H1 (cell line): ENCODE data around the gene PLCH2. TPM values are rescaled to one million over a fixed set of nuclear protein-coding genes. Genes with fewer than 3 reads are reported as not detected.

ENCODE experiments used
- polyA plus RNA-seq, 7 experiments: library from polyadenylated mRNA; depleted of rRNA in 3 of 7; stranded (reverse) in 5 of 7; unstranded in 2 of 7; fragments of >200 nt in 5 of 7; fragments of 200-250 nt in 2 of 7; gene quantifications; 1 replicate in 5 of 7; 2 replicates in 1 of 7; 4 replicates in 1 of 7; pipeline versions ENCODE4 v1.2.1 to v1.2.3, GENCODE V29; 2011 to 2013; ENCODE audit warnings: missing spikeins in 2 of 7, mixed read lengths in 2 of 7
- total RNA-seq: library from RNA; stranded (reverse); fragmentation: NEBNext Ultra II Directional; extraction: Animal tissue kit (Norgen Biotek cat#: 25700); gene quantifications from 2 replicates; pipeline ENCODE4 v1.2.1, GENCODE V29; 2021
- TF ChIP-seq, protein P1 (sequence below): fragments of 300-600 bp; sonication (generic); IDR thresholded peaks from 2 replicates; pipeline ENCODE4 v1.7.1; 2012; ENCODE audit warnings: low read length, moderate library complexity, mild to moderate bottlenecking, inconsistent platforms; ENCODE audit not compliant: insufficient replicate concordance

Gene PLCH2
- total and polyA plus RNA-seq, 2 of the 8 experiments (the other 6 are each of a cell fraction or from before 2014, with no cell fraction given) = 0.14 to 0.19 TPM

DNA sequence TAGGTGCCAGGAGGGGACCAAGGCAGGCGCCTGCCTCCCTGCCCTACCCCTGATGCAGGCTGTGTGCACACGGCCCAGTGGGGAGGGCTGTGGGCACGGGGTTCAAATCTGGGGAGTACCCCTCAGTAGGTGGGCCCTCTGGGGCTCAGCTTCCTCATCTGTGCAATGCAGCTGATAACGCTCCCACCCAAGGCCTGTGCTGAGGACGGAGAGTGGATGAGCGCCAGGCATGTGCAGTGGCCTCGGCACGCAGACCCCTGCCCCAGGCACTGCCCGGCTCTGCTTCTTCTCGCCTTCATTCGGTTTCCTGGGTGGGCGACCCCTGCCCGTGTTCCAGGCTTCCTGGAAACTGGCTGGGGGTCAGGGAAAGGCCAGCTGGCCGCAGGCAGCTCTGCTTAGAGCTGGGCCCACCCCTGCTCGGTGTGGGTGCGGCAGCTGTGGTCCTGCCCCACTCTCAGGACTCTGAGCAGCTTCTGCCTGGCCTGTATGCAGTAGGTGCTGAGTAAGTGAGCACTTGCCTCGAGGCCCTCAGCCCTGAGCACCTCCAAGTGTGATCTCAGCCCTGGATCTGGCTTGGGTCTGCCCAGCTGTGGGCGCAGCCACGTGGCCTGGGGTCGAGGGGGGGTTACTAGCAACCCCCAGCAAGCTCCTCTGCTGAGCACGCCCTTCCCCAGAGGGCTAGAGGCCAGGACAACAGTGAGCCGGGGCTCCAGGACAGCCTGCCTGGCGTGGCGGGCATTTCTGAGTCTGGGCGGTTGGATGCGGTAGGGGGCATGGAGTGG lies 68.2 kb downstream of the PLCH2 start (continued):
- TF ChIP-seq, protein P1, sequence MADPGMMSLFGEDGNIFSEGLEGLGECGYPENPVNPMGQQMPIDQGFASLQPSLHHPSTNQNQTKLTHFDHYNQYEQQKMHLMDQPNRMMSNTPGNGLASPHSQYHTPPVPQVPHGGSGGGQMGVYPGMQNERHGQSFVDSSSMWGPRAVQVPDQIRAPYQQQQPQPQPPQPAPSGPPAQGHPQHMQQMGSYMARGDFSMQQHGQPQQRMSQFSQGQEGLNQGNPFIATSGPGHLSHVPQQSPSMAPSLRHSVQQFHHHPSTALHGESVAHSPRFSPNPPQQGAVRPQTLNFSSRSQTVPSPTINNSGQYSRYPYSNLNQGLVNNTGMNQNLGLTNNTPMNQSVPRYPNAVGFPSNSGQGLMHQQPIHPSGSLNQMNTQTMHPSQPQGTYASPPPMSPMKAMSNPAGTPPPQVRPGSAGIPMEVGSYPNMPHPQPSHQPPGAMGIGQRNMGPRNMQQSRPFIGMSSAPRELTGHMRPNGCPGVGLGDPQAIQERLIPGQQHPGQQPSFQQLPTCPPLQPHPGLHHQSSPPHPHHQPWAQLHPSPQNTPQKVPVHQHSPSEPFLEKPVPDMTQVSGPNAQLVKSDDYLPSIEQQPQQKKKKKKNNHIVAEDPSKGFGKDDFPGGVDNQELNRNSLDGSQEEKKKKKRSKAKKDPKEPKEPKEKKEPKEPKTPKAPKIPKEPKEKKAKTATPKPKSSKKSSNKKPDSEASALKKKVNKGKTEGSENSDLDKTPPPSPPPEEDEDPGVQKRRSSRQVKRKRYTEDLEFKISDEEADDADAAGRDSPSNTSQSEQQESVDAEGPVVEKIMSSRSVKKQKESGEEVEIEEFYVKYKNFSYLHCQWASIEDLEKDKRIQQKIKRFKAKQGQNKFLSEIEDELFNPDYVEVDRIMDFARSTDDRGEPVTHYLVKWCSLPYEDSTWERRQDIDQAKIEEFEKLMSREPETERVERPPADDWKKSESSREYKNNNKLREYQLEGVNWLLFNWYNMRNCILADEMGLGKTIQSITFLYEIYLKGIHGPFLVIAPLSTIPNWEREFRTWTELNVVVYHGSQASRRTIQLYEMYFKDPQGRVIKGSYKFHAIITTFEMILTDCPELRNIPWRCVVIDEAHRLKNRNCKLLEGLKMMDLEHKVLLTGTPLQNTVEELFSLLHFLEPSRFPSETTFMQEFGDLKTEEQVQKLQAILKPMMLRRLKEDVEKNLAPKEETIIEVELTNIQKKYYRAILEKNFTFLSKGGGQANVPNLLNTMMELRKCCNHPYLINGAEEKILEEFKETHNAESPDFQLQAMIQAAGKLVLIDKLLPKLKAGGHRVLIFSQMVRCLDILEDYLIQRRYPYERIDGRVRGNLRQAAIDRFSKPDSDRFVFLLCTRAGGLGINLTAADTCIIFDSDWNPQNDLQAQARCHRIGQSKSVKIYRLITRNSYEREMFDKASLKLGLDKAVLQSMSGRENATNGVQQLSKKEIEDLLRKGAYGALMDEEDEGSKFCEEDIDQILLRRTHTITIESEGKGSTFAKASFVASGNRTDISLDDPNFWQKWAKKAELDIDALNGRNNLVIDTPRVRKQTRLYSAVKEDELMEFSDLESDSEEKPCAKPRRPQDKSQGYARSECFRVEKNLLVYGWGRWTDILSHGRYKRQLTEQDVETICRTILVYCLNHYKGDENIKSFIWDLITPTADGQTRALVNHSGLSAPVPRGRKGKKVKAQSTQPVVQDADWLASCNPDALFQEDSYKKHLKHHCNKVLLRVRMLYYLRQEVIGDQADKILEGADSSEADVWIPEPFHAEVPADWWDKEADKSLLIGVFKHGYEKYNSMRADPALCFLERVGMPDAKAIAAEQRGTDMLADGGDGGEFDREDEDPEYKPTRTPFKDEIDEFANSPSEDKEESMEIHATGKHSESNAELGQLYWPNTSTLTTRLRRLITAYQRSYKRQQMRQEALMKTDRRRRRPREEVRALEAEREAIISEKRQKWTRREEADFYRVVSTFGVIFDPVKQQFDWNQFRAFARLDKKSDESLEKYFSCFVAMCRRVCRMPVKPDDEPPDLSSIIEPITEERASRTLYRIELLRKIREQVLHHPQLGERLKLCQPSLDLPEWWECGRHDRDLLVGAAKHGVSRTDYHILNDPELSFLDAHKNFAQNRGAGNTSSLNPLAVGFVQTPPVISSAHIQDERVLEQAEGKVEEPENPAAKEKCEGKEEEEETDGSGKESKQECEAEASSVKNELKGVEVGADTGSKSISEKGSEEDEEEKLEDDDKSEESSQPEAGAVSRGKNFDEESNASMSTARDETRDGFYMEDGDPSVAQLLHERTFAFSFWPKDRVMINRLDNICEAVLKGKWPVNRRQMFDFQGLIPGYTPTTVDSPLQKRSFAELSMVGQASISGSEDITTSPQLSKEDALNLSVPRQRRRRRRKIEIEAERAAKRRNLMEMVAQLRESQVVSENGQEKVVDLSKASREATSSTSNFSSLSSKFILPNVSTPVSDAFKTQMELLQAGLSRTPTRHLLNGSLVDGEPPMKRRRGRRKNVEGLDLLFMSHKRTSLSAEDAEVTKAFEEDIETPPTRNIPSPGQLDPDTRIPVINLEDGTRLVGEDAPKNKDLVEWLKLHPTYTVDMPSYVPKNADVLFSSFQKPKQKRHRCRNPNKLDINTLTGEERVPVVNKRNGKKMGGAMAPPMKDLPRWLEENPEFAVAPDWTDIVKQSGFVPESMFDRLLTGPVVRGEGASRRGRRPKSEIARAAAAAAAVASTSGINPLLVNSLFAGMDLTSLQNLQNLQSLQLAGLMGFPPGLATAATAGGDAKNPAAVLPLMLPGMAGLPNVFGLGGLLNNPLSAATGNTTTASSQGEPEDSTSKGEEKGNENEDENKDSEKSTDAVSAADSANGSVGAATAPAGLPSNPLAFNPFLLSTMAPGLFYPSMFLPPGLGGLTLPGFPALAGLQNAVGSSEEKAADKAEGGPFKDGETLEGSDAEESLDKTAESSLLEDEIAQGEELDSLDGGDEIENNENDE = no peak
